ENCODE results near the gene ITFG1.

- TF ChIP-seq POLR2A (IDR thresholded peaks at IDR 0.05) (no peak), CTCF (IDR thresholded peaks at IDR 0.05) (no peak)
These were observed 94.6 kb downstream of the ITFG1 start for GRCh38 chr16:47366228-47366627.

Data from lower leg skin (tissue), 3 donors.